Right ventricle myocardium inferior (tissue), 1 donor: ENCODE data around the gene NUDCD3. TPM values are rescaled to one million over a fixed set of nuclear protein-coding genes. Genes with fewer than 3 reads are reported as not detected.
A peak's percentile ranks its signal among the peaks of the same experiment; 100 is the strongest.

Experiments
- ATAC-seq: fragments of 200-7000 bp; cut with Tn5 transposase; one replicate; pipeline ENCODE4 v1.9.1; 2020; ENCODE audit warnings: mild to moderate bottlenecking, moderate library complexity
- DNase-seq: peaks from one replicate; pipeline ENCODE4 v3.0.0; 2021; ENCODE audit errors: missing footprints
- intact Hi-C: fragments of 100-400 bp; cut with DNase I; formaldehyde crosslinking; loops from one replicate; pipeline ENCODE4 v1.11.0; 2022
- total RNA-seq: library from RNA; stranded (reverse); fragmentation: NEBNext Ultra II Directional; extraction: Animal tissue kit (Norgen Biotek cat#: 25700); gene quantifications from one replicate; pipeline ENCODE4 v1.2.1, GENCODE V29; 2021
- donor health status: DM: no; HTN: yes; CAD: no; lungs with severe emphysema.

The NUDCD3 gene
- total RNA-seq, 1 donor from 2014 or later: 112 TPM

- intact Hi-C loops: no loop called here
- no peak for ATAC-seq
- no peak for DNase-seq
Measured at GRCh38 chr7:44466300-44467216, 23.9 kb downstream of the NUDCD3 start.

- ATAC-seq: no peak
- DNase-seq: no peak
- intact Hi-C loops: no loop called here
Measured at GRCh38 chr7:44465490-44465889, 25.0 kb downstream of the NUDCD3 start.

- intact Hi-C loops: no loop called here
- ATAC-seq: no peak
- DNase-seq: no peak
Measured at GRCh38 chr7:44463169-44463808, 27.2 kb downstream of the NUDCD3 start.

GRCh38 chr7:44461387-44461786 lies 29.1 kb downstream of the NUDCD3 start:
- ATAC-seq: no peak
- DNase-seq: no peak
- intact Hi-C loops: no loop called here

DNA sequence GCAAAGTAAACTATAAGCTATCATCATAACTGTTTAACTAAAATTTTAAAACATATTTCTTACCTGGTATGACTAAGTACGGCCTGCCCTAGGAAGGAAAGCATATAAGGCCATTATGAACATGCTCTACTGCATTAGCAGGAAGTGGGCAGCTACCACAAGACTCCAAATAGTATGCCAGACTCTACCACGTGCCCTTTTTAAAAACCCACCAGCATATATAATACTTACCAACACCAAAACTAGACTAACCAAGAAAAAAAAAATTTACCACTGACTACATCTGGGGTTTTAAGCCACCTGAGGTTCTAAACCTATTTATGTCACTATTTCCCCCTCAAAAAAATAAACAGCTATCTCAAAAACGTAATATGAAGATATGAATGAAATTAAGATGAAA lies 30.1 kb downstream of the NUDCD3 start:
- no peak for ATAC-seq
- intact Hi-C loops: no loop called here
- DNase-seq: no peak

DNA sequence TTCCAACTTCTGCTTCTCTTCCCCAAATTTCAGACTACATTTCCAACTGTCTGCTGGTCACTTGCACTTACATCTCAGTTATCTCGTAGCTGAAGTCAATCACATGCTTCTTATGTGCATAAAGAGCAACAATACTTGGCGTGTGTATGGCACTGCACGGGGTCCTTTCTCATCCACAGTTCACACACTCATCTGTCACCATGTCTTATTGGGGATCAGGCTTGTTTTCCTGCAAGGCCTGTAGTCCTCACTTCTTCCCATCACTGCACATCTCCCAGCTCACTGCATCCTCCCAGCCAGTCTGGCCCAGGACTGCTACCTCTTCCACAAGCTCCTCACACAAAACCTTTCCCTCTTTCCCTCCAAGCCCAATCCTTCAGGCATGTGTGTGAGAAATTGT lies 35.3 kb downstream of the NUDCD3 start:
- no peak for ATAC-seq
- intact Hi-C loops: no loop called here
- no peak for DNase-seq

- no peak for DNase-seq
- intact Hi-C loops: no loop called here
- ATAC-seq: no peak
Measured at GRCh38 chr7:44454348-44454747, 36.1 kb downstream of the NUDCD3 start.

- DNase-seq (no peak), ATAC-seq (no peak)
- intact Hi-C loops: no loop called here
Measured at GRCh38 chr7:44451123-44451522, 39.3 kb downstream of the NUDCD3 start.

GRCh38 chr7:44449584-44449928 lies 40.9 kb downstream of the NUDCD3 start:
- ATAC-seq (no peak), DNase-seq (no peak)
- intact Hi-C loops: no loop called here

DNA sequence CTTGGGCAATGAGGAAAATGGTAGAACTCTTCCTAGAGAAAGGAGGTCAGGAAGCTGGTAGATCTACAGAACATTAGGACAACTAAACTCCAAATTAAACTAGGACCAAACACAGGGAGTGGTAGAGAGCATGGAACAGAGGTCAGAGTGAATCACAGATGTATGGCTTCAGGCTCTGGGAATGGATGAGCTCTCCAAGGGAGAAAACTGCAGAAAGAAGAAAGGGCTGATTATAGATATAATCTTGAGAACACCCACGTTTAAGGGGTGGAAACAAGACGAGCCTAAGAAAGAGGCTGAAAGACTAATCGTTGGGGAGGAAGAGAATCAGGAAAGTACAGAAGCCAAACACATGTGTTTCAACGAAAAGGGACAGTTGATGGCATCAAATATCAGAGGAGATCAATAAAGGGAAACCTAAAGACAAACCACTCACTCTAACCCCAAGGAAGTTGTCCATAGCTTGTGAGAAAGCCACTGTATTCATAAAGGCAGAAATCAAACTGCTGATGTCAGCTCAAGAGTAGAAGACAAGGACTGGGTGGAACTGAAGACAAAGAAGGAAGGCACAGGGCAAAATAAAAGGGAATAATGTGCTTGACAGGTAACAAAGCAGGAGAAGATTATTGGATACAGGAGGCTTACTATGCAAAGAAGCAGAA lies 41.4 kb downstream of the NUDCD3 start:
- intact Hi-C loops: no loop called here
- ATAC-seq: no peak

GRCh38 chr7:44447874-44448425 lies 42.5 kb downstream of the NUDCD3 start:
- DNase-seq: no peak
- ATAC-seq: no peak
- intact Hi-C loops: no loop called here

More for the DNA sequence above, 41.4 kb downstream of the NUDCD3 start:
- DNase-seq: no peak

- no peak for DNase-seq
- intact Hi-C loops: no loop called here
- ATAC-seq: peak; percentile 70
Measured at GRCh38 chr7:44445986-44446671, 44.3 kb downstream of the NUDCD3 start.

- intact Hi-C loops: no loop called here
- ATAC-seq (no peak), DNase-seq (no peak)
Measured at GRCh38 chr7:44441079-44441478, 49.4 kb downstream of the NUDCD3 start.

- intact Hi-C loops: no loop called here
- DNase-seq (no peak), ATAC-seq (no peak)
Measured at GRCh38 chr7:44440577-44441078, 49.8 kb downstream of the NUDCD3 start.

- intact Hi-C loops: no loop called here
- no peak for ATAC-seq
- no peak for DNase-seq
Measured at GRCh38 chr7:44439926-44440325, 50.5 kb downstream of the NUDCD3 start.

DNA sequence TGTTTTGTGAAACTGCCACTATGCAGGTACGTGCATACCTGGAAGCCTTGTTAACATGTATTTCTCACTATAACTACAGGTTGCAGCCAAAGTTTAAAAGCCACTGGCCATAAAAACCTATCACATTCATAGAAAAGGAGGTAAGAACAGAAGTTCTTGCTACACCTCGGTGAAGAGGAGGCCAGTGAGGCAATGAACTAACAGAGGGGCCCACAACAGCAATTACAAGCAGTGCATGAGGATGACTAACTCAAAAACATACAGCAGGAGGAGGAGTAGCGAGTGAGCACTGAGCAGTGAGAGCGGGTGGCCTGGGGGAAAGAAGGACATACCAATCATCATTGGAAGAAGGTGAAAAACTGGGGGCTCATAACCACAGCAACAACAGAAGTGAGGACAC lies 51.6 kb downstream of the NUDCD3 start:
- DNase-seq: no peak
- intact Hi-C loops: no loop called here
- no peak for ATAC-seq

DNA sequence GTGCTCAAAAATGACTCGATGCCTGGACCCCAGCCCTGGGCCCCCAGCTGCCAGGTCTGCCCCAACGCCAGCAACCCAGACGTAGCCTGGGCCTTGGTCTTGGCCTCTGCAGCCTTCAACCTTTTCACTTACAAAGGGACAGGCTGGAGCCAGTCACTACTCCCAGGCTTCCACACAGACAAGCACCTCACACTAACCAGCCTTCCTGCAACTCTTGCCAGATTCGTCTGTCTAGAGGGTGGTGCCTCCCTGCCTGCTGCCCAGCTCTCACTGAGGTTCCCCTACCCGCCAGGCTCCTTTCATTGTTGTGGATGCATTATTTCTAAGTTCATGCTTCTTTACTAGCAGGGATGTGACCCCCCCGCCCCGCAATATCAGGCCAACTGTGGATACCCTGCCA lies 56.3 kb downstream of the NUDCD3 start:
- intact Hi-C loops: loop anchor here (5.0 kb wide), 1 partner anchor 38 kb away; no protein-coding TSS in a partner anchor
- ATAC-seq: peak; percentile 51
- peak; percentile 66 for DNase-seq

GRCh38 chr7:44433255-44434022 lies 57.0 kb downstream of the NUDCD3 start:
- intact Hi-C loops: loop anchor here (5.0 kb wide), 1 partner anchor 39 kb away; no protein-coding TSS in a partner anchor
- no peak for ATAC-seq

More at GRCh38 chr7:44433255-44434022, 57.0 kb downstream of the NUDCD3 start:
- no peak for DNase-seq
